ENCODE results near the gene GPBAR1.

The GPBAR1 gene

GRCh38 chr2:218260166-218260565, 649 bp upstream of the GPBAR1 start:
- TF ChIP-seq CTCF (IDR thresholded peaks at IDR 0.05; ENCODE audit: borderline replicate concordance, control extremely low read depth, extremely low read depth, insufficient read depth, missing control alignments) = no peak
- no peak for DNase-seq (ENCODE audit: low spot score)
- in situ Hi-C loops (cut with MboI; ENCODE audit: low sequenced_read_pairs, unreplicated experiment) = no loop called here

GRCh38 chr2:218261423-218262236, 815 bp downstream of the GPBAR1 start:
- in situ Hi-C loops (cut with MboI; ENCODE audit: low sequenced_read_pairs, unreplicated experiment) = no loop called here
- TF ChIP-seq CTCF (IDR thresholded peaks at IDR 0.05; ENCODE audit: borderline replicate concordance, control extremely low read depth, extremely low read depth, insufficient read depth, missing control alignments) = no peak
- no peak for DNase-seq (ENCODE audit: low spot score)

GRCh38 chr2:218262237-218262600, 1.4 kb downstream of the GPBAR1 start:
- DNase-seq (ENCODE audit: low spot score) = no peak
- no peak for TF ChIP-seq CTCF (IDR thresholded peaks at IDR 0.05; ENCODE audit: borderline replicate concordance, control extremely low read depth, extremely low read depth, insufficient read depth, missing control alignments)
- in situ Hi-C loops (cut with MboI; ENCODE audit: low sequenced_read_pairs, unreplicated experiment) = no loop called here

- in situ Hi-C loops (cut with MboI; ENCODE audit: low sequenced_read_pairs, unreplicated experiment) = no loop called here
- DNase-seq (ENCODE audit: low spot score) = no peak
- no peak for TF ChIP-seq CTCF (IDR thresholded peaks at IDR 0.05; ENCODE audit: borderline replicate concordance, control extremely low read depth, extremely low read depth, insufficient read depth, missing control alignments)
Observed at GRCh38 chr2:218262631-218263586, 2.1 kb downstream of the GPBAR1 start.

GRCh38 chr2:218263817-218264641, 3.2 kb downstream of the GPBAR1 start:
- DNase-seq (ENCODE audit: low spot score) = no peak
- no peak for TF ChIP-seq CTCF (IDR thresholded peaks at IDR 0.05; ENCODE audit: borderline replicate concordance, control extremely low read depth, extremely low read depth, insufficient read depth, missing control alignments)
- in situ Hi-C loops (cut with MboI; ENCODE audit: low sequenced_read_pairs, unreplicated experiment) = no loop called here
